HFF-Myc (cell line): ENCODE measurements around the gene RYR2.
"Not testable (repeated sequence)": the region's sequence is repeated elsewhere in the genome, so short reads cannot be mapped to it uniquely, and the experiment has no call there.

ENCODE experiments used
- DNase-seq: peaks from one replicate; pipeline ENCODE4 v3.0.0-alpha.2; 2011; ENCODE audit warnings: low read depth; ENCODE audit errors: extremely low read depth
- H3K4me3 ChIP-seq: replicated peaks from 2 replicates; pipeline ENCODE4 v1.5.1; 2011; ENCODE audit warnings: low read depth, mild to moderate bottlenecking, control low read depth, low read length
- CTCF ChIP-seq: IDR thresholded peaks from 2 replicates; pipeline ENCODE4 v1.5.1; 2012; ENCODE audit warnings: mild to moderate bottlenecking, low read depth, low read length, control low read depth; ENCODE audit errors: missing control alignments

Gene RYR2

GRCh38 chr1:237353918-237354317 lies 311.9 kb downstream of the RYR2 start:
- no peak for DNase-seq
- H3K4me3 ChIP-seq, result no peak overlapping the region
- TF ChIP-seq CTCF, result no peak

- no peak for DNase-seq
- no peak for TF ChIP-seq CTCF
- no peak overlapping the region for H3K4me3 ChIP-seq
Measured at GRCh38 chr1:237355022-237355421, 313.0 kb downstream of the RYR2 start.

GRCh38 chr1:237358555-237358954 lies 316.6 kb downstream of the RYR2 start:
- TF ChIP-seq CTCF, result no peak
- H3K4me3 ChIP-seq, result no peak overlapping the region
- no peak for DNase-seq

- TF ChIP-seq CTCF, result no peak
- DNase-seq, result no peak
Measured at GRCh38 chr1:237367758-237368157, 325.8 kb downstream of the RYR2 start.

GRCh38 chr1:237371477-237371876 lies 329.5 kb downstream of the RYR2 start:
- DNase-seq, H3K4me3 ChIP-seq: not testable (repeated sequence)

More at GRCh38 chr1:237367758-237368157, 325.8 kb downstream of the RYR2 start:
- H3K4me3 ChIP-seq, result no peak overlapping the region

GRCh38 chr1:237383791-237384190 lies 341.8 kb downstream of the RYR2 start:
- no peak overlapping the region for H3K4me3 ChIP-seq
- TF ChIP-seq CTCF, result no peak
- DNase-seq, result no peak

GRCh38 chr1:237384213-237384612 lies 342.2 kb downstream of the RYR2 start:
- no peak overlapping the region for H3K4me3 ChIP-seq
- DNase-seq, result no peak
- no peak for TF ChIP-seq CTCF
